GM19463 (cell line): ENCODE data around the gene HTT.

Experiments
- ATAC-seq: cut with Tn5 transposase; IDR thresholded peaks from one replicate; pipeline ENCODE4 v1.9.1; 2021; ENCODE audit warnings: mild to moderate bottlenecking, moderate library complexity; ENCODE audit not compliant: unreplicated experiment

HTT gene

GRCh38 chr4:3232871-3233271, 158.4 kb downstream of the HTT start:
- ATAC-seq, result no peak

GRCh38 chr4:3233391-3234071, 159.1 kb downstream of the HTT start:
- ATAC-seq, result no peak

GRCh38 chr4:3234171-3235029, 159.9 kb downstream of the HTT start:
- ATAC-seq, result no peak

GRCh38 chr4:3235030-3235345, 160.5 kb downstream of the HTT start:
- ATAC-seq, result no peak

GRCh38 chr4:3235581-3235980, 161.1 kb downstream of the HTT start:
- ATAC-seq, result no peak

GRCh38 chr4:3236326-3236878, 161.9 kb downstream of the HTT start:
- ATAC-seq, result no peak

- no peak for ATAC-seq
Observed at GRCh38 chr4:3237266-3237665, 162.8 kb downstream of the HTT start.

- ATAC-seq, result no peak
Observed at GRCh38 chr4:3237712-3238560, 163.5 kb downstream of the HTT start.

GRCh38 chr4:3238721-3239120, 164.2 kb downstream of the HTT start:
- no peak for ATAC-seq

GRCh38 chr4:3239303-3239702, 164.8 kb downstream of the HTT start:
- no peak for ATAC-seq

- no peak for ATAC-seq
Observed at GRCh38 chr4:3239998-3240920, 165.8 kb downstream of the HTT start.

- no peak for ATAC-seq
Observed at GRCh38 chr4:3240936-3241522, 166.5 kb downstream of the HTT start.

GRCh38 chr4:3241898-3242524, 167.5 kb downstream of the HTT start:
- ATAC-seq, result no peak

GRCh38 chr4:3243136-3243780, 168.8 kb downstream of the HTT start:
- ATAC-seq, result no peak

GRCh38 chr4:3244002-3244401, 169.5 kb downstream of the HTT start:
- no peak for ATAC-seq

GRCh38 chr4:3244747-3245146, 170.3 kb downstream of the HTT start:
- ATAC-seq, result no peak

GRCh38 chr4:3245676-3246075, 171.2 kb downstream of the HTT start:
- ATAC-seq, result no peak

GRCh38 chr4:3246458-3247398, 172.2 kb downstream of the HTT start:
- ATAC-seq, result no peak
